SK-N-SH (cell line): ENCODE measurements around the gene RNF130.

ENCODE experiments used
- CHD2 ChIP-seq: fragments of 150-350 bp; IDR thresholded peaks from 2 replicates; pipeline ENCODE4 v1.6.1; 2018; ENCODE audit warnings: low read length; ENCODE audit not compliant: partially characterized antibody
- CTCF ChIP-seq: fragments of 200-600 bp; sonication (generic); IDR thresholded peaks from 2 replicates; pipeline ENCODE4 v1.6.1; 2017; ENCODE audit warnings: antibody characterized with exemption, mild to moderate bottlenecking, moderate library complexity
- GABPA ChIP-seq: IDR thresholded peaks from 2 replicates; pipeline ENCODE4 v1.4.0; 2012; ENCODE audit warnings: low read depth, mild to moderate bottlenecking
- REST ChIP-seq: IDR thresholded peaks from 2 replicates; pipeline ENCODE4 v1.6.1; 2012; ENCODE audit warnings: mild to moderate bottlenecking, low read depth, low read length, moderate library complexity
- SMC3 ChIP-seq: IDR thresholded peaks from 2 replicates; pipeline ENCODE4 v1.6.1; 2012; ENCODE audit warnings: low read depth, low read length, improper control_type of control experiment
- YY1 ChIP-seq: IDR thresholded peaks from 2 replicates; pipeline ENCODE4 v1.4.0; 2012; ENCODE audit warnings: low read depth, mild to moderate bottlenecking

DNA sequence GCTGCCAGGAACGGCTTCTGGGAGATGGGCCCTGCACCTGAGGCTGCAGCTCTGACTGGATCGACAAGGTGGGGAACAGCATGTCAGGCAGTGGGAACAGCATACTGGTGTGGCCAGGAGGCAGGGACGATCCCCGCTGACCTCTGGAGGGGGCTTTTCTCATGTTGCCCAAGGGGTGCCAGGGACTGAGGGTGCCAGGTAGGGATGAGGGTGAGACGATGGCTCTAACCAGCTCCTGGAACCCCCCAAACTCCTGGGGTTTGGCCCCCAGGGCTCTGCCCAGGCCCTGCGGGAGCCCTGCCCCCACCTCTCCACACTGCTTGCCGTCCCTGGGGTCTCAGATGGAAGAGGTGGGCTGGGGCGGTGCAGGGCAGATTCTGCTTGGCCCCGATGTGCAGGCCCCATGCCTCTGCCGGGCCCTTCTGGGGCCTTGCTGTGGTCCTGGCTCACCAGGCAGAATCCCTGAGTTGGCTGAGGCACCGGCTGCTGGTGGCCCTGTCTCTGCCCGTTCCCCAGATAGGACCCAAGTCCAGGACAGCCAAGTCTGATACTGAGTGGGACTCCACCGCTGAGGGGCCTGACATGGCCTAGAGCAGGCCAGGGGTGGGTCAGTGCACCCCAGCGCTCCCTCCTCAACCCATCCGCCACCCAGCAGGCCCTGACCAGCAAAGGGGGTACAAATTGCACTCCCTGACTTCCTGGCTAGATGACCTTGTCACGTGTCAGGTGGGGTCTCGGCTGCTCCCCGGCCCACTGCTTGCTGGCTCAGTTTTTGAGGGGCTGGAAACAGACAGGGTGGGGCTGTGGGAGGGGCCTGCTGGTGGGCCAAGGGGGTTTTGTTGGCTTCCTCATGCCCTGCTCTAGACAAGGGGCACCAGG is 28.4 kb upstream of the RNF130 start:
- TF ChIP-seq CTCF (no peak), SMC3 (no peak), YY1 (no peak), REST (no peak), GABPA (no peak), CHD2 (no peak)
